Sigmoid colon (tissue), 4 donors: ENCODE results near the gene EVI5L.

ENCODE experiments used
- POLR2A ChIP-seq, 2 donors: fragments of 450-650 bp; IDR thresholded peaks; one replicate each; pipeline ENCODE4 v1.6.1; 2016; ENCODE audit warnings: antibody characterized with exemption in 2 of 2, mild to moderate bottlenecking in 2 of 2, moderate library complexity in 2 of 2
- POLR2AphosphoS5 ChIP-seq, 4 donors: sonication (generic); formaldehyde crosslinking; IDR thresholded peaks; one replicate each; pipeline ENCODE4 v1.6.1; 2017; ENCODE audit warnings: antibody characterized with exemption in 4 of 4
- TF ChIP-seq, protein P1 (sequence below), 4 experiments: fragments of 450-650 bp in 3 of 4; fragments of 200-600 bp in 1 of 4; IDR thresholded peaks; one replicate each; pipeline ENCODE4 v1.5.1; 2016 to 2019; ENCODE audit warnings: antibody characterized with exemption in 4 of 4, mild to moderate bottlenecking in 3 of 4, moderate library complexity in 2 of 4

DNA sequence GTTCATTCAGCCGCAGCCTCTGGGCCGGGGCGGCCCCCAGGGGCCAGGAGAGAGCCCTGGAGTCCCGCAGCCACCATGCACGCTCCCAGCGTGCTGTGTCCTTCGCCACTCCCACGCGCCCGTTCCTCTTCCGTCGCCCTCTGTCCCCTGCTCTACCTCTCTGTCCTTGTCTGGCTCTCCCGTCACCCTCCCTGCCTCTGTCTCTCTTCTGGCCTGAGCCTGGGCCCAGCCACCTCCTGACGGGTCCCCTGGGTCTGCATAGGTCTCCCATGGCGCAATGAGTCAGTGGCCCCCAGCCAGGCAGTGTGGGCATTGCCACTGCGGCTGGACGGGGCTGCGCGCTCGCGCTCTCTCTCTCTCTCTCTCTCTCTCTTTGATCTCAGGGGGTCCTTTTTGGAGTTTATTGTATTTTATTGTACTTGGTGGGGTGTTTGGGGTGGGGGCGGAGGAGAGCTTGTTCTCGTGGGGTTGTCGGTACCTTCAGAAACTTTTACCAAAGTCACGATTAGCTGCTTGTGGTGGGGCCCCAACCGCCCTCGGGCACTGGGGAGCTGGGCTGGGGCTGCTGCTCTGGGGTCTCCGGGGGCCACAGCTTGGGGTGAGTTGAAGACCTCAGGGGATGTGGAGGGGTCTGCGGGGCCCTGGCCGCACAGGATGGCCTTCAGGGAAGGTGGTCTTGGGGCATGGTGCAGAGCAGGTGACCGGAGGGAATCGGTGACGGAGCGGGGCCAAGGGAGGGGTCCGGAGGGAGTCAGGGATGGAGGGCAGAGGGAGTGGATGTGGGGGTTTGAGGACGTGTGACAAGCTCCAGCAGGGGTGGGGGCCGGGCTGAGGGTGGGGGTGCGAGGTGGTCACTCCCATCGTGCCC is 82.9 kb downstream of the EVI5L start:
- TF ChIP-seq, protein P1, sequence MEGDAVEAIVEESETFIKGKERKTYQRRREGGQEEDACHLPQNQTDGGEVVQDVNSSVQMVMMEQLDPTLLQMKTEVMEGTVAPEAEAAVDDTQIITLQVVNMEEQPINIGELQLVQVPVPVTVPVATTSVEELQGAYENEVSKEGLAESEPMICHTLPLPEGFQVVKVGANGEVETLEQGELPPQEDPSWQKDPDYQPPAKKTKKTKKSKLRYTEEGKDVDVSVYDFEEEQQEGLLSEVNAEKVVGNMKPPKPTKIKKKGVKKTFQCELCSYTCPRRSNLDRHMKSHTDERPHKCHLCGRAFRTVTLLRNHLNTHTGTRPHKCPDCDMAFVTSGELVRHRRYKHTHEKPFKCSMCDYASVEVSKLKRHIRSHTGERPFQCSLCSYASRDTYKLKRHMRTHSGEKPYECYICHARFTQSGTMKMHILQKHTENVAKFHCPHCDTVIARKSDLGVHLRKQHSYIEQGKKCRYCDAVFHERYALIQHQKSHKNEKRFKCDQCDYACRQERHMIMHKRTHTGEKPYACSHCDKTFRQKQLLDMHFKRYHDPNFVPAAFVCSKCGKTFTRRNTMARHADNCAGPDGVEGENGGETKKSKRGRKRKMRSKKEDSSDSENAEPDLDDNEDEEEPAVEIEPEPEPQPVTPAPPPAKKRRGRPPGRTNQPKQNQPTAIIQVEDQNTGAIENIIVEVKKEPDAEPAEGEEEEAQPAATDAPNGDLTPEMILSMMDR (IDR thresholded peaks at IDR 0.05) = no peak
- no peak for TF ChIP-seq POLR2A (IDR thresholded peaks at IDR 0.05)
- TF ChIP-seq POLR2AphosphoS5 (IDR thresholded peaks at IDR 0.05) = no peak
